SK-N-MC (cell line): ENCODE data around the gene GPR150.

Experiments used
- DNase-seq: peaks from one replicate; pipeline ENCODE4 v3.0.0-alpha.2; 2011; ENCODE audit warnings: low read depth, low spot score
- H3K27ac ChIP-seq: fragments of 200-600 bp; sonication (generic); 2 replicates; pipeline ENCODE4 v1.5.1; 2016; ENCODE audit warnings: mixed run types
- H3K36me3 ChIP-seq: fragments of 200-600 bp; sonication (generic); 2 replicates; pipeline ENCODE4 v1.6.1; 2017; ENCODE audit warnings: antibody characterized with exemption, low read length, mixed read lengths; ENCODE audit not compliant: insufficient read depth
- H3K4me3 ChIP-seq: fragments of 200-600 bp; sonication (generic); 2 replicates; pipeline ENCODE4 v1.5.1; 2016
- H3K9ac ChIP-seq: fragments of 200-600 bp; sonication (generic); 2 replicates; pipeline ENCODE4 v1.8.0; 2017; ENCODE audit warnings: mixed run types, mixed read lengths; ENCODE audit not compliant: insufficient read length
- H3K9me3 ChIP-seq: fragments of 200-600 bp; sonication (generic); 2 replicates; pipeline ENCODE4 v1.6.1; 2017; ENCODE audit warnings: low read depth, mild to moderate bottlenecking, antibody characterized with exemption, low read length, moderate library complexity, mixed read lengths
- EZH2 ChIP-seq: fragments of 200-600 bp; sonication (generic); IDR thresholded peaks from one replicate; pipeline ENCODE4 v1.6.1; 2017; ENCODE audit warnings: antibody characterized with exemption
- FOXP2 ChIP-seq: optimal IDR thresholded peaks from 2 replicates; pipeline ENCODE3; 2011; ENCODE audit warnings: mild to moderate bottlenecking, moderate library complexity; ENCODE audit not compliant: insufficient read depth; ENCODE audit errors: extremely low read length, control extremely low read depth
- POLR2AphosphoS5 ChIP-seq: IDR thresholded peaks from 2 replicates; pipeline ENCODE4 v1.6.1; 2012; ENCODE audit warnings: mild to moderate bottlenecking, low read depth, low read length, borderline replicate concordance

Gene GPR150

DNA sequence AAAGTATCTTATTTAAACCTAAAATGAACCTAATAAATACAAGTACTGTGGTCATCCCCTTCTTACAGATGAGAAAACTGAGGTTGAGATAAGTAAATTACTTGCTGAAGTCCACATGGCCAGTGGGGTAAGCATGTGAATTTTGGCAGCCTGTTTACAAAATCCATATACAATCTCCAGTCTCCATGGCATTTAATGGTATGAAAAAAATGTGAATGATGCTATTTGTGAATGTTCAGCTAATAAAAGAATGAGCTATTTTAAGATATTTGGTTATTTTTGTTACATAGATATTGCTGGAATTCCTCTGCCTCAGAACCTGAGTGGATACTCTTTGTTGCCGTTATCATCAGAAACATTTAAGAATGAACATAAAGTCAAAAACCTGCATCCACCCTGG, 19.3 kb upstream of the GPR150 start:
- H3K9me3 ChIP-seq = no peaks in the 10 kb centered on the region
- H3K9ac ChIP-seq = no peak overlapping the region
- DNase-seq = no peak
- no peaks in the 10 kb centered on the region for H3K36me3 ChIP-seq
- H3K4me3 ChIP-seq = no peak overlapping the region
- no peak for TF ChIP-seq FOXP2
- TF ChIP-seq EZH2 = no peak
- no peak overlapping the region for H3K27ac ChIP-seq

DNA sequence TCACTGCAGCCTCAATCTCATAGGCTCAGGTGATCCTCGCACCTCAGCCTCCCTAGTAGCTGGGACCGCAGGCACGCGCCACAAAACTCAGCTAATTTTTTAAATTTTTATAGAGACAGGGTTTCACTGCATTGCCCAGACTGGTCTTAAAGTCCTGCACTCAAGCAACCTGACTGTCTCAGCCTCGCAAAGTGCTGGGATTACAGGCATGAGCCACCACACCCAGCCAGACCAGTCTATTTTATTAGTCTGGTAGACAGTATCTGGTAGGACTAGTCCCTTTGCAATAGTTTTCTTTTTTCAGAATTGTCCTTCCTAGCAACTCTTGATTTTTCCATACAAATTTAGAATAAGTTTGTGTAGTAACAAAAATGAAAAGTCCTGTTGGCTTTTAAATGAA, 14.1 kb upstream of the GPR150 start:
- Histone ChIP-seq H3K9ac (no peak overlapping the region), H3K27ac (no peak overlapping the region), H3K36me3 (no peaks in the 10 kb centered on the region), H3K9me3 (no peaks in the 10 kb centered on the region), H3K4me3 (no peak overlapping the region)
- DNase-seq = no peak
- TF ChIP-seq FOXP2 = no peak
- TF ChIP-seq POLR2AphosphoS5 = no peak
- no peak for TF ChIP-seq EZH2

DNA sequence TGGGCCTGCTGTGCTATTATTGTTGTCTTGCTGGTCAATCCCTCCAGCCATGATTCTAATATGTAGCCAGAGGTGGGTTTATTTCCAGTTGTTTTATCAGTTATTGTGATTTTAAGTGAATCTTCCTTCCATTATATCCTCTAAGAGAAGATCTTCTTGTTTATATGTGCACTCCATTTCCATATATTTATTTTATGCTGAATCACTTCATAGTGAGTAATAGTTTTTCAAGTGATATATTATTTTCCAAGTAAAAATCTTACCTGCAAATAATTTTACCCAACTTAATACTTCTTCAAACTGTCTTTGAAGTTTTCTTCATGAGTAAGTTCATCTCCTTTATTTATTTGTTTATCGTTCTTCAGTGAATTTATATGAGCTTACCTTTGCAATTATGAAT, 13.5 kb upstream of the GPR150 start:
- H3K4me3 ChIP-seq = no peak overlapping the region
- no peak overlapping the region for H3K27ac ChIP-seq
- H3K9ac ChIP-seq = no peak overlapping the region
- no peaks in the 10 kb centered on the region for H3K36me3 ChIP-seq
- H3K9me3 ChIP-seq = no peaks in the 10 kb centered on the region
- DNase-seq = no peak
- TF ChIP-seq EZH2 (no peak), POLR2AphosphoS5 (no peak), FOXP2 (no peak)

DNA sequence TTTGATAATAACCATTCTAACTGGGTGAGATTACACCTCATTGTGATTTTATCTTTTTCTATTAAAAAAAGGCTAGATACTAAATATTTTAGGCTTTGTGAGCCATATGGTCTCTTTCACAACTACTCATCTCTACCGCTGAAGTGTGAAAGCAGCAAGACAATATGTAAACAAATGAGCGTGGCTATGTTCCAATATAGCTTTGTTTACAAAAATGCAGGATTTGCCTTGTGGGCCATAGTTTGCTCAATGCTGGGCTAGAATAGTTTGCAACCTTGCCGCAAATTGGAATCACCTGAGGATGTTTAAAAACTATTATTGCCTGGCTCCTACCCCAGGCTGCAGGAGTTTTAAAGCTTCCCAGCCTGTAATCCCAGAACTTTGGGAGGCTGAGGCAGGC, 10.2 kb upstream of the GPR150 start:
- Histone ChIP-seq H3K36me3 (no peaks in the 10 kb centered on the region), H3K9me3 (peaks cover 3% of the 10 kb centered on the region; the same call in 1 of the 2 replicates), H3K4me3 (no peak overlapping the region), H3K9ac (no peak overlapping the region), H3K27ac (no peak overlapping the region)
- no peak for TF ChIP-seq FOXP2
- TF ChIP-seq EZH2 = no peak
- no peak for TF ChIP-seq POLR2AphosphoS5
- no peak for DNase-seq

DNA sequence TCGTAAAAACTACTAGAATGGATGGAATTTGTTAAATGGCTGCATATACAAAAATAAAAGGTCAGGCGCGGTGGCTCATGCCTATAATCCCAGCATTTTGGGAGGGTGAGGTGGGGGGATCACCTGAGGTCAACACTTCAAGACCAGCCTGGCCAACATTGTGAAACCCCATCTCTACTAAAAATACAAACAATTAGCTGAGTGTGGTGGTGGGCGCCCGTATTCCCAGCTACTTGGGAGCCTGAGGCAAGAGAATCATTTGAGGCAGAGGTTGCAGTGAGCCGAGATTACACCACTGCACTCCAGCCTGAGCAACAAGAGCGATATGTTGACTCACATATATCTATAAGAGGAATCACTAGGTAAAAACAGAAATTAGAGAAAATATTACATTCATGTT, 9.3 kb upstream of the GPR150 start:
- Histone ChIP-seq H3K9ac (no peak overlapping the region), H3K4me3 (no peak overlapping the region), H3K9me3 (peaks cover 3% of the 10 kb centered on the region; the same call in 1 of the 2 replicates), H3K27ac (no peak overlapping the region), H3K36me3 (no peaks in the 10 kb centered on the region)
- TF ChIP-seq FOXP2 = no peak
- no peak for TF ChIP-seq EZH2
- no peak for TF ChIP-seq POLR2AphosphoS5
- DNase-seq = no peak

DNA sequence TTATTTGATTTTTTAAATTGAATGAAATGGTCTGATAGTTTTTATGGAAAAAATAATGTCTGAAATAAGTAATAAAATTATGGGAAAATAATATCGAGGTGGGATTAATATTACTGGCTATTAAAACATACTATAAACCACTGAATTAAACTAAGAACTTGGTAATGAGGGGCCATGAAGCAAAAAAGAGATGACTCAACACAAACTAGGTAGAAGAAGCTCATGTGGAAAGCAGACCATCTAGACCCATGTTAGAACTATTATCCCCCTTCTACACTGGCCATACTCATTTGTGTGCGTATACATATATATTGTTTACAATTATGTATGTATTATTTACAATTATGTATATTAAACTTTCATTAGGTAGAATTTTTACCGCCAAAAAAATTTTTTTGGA, 8.5 kb upstream of the GPR150 start:
- Histone ChIP-seq H3K4me3 (no peak overlapping the region), H3K27ac (no peak overlapping the region), H3K9ac (no peak overlapping the region), H3K36me3 (no peaks in the 10 kb centered on the region), H3K9me3 (peaks cover 3% of the 10 kb centered on the region; the same call in 1 of the 2 replicates)
- TF ChIP-seq FOXP2 (no peak), POLR2AphosphoS5 (no peak), EZH2 (no peak)
- no peak for DNase-seq

DNA sequence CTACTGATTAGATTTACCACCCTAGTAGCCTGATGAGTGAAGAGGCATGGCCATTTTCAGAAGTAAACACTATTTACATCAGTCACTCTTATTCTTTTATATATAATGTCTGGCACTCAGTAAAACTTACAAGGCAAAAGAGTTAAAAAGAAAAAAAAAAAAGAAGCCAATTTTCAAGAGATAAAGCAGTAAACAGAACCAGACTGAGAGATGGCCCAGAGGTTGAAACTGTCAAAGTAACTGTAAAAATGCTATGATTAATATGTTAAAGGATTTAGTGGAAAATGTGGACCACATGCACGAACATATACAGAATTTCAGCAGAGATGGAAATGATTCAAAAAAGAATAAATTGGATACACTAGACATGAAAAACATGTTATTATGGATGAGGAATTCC, 6.4 kb upstream of the GPR150 start:
- Histone ChIP-seq H3K4me3 (no peak overlapping the region), H3K9me3 (peaks cover 3% of the 10 kb centered on the region; the same call in 1 of the 2 replicates), H3K9ac (no peak overlapping the region), H3K27ac (no peak overlapping the region), H3K36me3 (no peaks in the 10 kb centered on the region)
- DNase-seq = no peak
- no peak for TF ChIP-seq EZH2
- no peak for TF ChIP-seq POLR2AphosphoS5
- no peak for TF ChIP-seq FOXP2

DNA sequence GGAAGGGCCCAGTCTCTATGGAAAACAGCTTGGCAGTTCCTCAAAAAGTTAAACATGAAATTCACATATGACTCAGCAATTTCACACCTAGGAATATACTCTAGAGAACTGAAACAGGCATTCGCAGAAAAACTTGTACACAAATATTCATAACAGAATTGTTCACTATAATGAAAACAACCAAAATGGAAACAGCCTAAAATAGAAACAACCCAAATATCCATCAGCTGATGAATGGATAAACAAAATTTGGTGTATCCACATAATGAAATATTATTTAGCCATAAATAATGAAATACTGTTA, 4.8 kb upstream of the GPR150 start:
- no peak overlapping the region for H3K27ac ChIP-seq
- H3K36me3 ChIP-seq = no peaks in the 10 kb centered on the region
- no peak for DNase-seq
- no peak overlapping the region for H3K4me3 ChIP-seq
- H3K9me3 ChIP-seq = peaks cover 3% of the 10 kb centered on the region; the same call in 1 of the 2 replicates
- H3K9ac ChIP-seq = no peak overlapping the region
- no peak for TF ChIP-seq EZH2
- no peak for TF ChIP-seq POLR2AphosphoS5
- TF ChIP-seq FOXP2 = no peak

DNA sequence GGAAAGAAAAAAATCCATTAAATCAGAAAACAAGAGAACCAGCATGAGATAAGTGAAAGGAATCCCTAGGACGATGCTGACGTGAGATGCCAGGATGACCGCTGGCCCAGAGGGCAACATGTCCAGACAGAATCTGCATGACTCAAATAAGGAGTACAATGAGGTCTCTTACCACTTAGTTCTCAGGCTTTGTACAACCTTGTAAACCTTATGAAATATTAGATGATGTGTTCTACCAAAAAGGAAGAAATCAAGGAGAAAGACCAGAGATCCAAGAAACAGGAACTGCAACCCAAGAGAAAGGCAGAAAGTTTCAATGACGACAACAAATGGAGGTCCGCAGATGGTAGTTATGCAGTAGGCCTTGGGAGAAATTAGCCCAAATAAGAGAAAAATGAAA, 2.8 kb upstream of the GPR150 start:
- DNase-seq = no peak

More for the DNA sequence above, 2.8 kb upstream of the GPR150 start:
- Histone ChIP-seq H3K9me3 (peaks cover 3% of the 10 kb centered on the region; the same call in 1 of the 2 replicates), H3K4me3 (no peak overlapping the region), H3K36me3 (no peaks in the 10 kb centered on the region), H3K27ac (no peak overlapping the region), H3K9ac (no peak overlapping the region)
- TF ChIP-seq FOXP2 (no peak), EZH2 (no peak), POLR2AphosphoS5 (no peak)
